Stimulated activated CD4-positive, alpha-beta T cell treated with anti-CD3 and anti-CD28 coated beads, Interleukin-15, amount 100 ng/mL, for 1 hour (primary cell): ENCODE results near the gene RSRC2.
"Not testable (repeated sequence)": the region's sequence is repeated elsewhere in the genome, so short reads cannot be mapped to it uniquely, and the experiment has no call there.

Experiments used
- DNase-seq, 2 donors: peaks; one replicate each; pipeline ENCODE4 v3.0.0-alpha.2; 2020; ENCODE audit warnings: low read depth in 1 of 2, low spot score in 1 of 2

The RSRC2 gene

DNA sequence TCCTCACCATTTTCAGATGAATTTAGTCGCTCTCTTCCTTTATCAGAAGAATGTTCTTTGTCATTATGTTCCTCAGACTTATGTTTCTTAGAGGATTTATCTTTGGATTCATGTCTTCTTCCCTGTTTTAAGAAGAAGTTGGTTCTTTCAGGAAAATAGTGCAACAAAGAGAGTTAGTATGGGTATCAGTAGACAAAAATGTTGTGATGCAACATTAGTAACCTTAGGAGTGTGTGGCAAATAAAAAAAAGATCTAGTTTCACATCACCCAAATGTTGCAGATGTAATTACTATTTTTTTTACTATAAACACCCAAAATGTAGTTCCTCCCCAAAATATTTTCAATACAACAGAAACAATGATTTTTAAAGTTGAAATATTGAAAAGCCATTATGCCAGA is 7.8 kb downstream of the RSRC2 start:
- DNase-seq: no peak

DNA sequence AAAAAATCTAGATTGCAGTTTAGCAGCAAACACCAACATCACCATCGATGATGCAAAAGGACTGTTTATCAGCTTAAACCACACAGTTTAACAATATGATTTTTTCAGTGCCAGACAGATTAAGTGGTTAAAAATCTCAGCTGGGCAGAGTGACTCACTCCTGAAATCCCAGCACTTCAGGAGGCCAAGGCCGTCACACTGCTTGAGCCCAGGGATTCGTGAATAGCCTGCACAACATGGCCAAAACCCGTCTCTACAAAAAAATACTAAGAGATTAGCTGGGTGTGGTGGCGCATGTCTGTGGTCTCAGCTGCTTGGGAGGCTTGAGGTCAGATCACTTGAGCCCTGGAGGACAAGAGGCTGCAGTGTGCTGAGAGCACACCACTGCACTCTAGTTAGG is 8.9 kb downstream of the RSRC2 start:
- DNase-seq: no peak

DNA sequence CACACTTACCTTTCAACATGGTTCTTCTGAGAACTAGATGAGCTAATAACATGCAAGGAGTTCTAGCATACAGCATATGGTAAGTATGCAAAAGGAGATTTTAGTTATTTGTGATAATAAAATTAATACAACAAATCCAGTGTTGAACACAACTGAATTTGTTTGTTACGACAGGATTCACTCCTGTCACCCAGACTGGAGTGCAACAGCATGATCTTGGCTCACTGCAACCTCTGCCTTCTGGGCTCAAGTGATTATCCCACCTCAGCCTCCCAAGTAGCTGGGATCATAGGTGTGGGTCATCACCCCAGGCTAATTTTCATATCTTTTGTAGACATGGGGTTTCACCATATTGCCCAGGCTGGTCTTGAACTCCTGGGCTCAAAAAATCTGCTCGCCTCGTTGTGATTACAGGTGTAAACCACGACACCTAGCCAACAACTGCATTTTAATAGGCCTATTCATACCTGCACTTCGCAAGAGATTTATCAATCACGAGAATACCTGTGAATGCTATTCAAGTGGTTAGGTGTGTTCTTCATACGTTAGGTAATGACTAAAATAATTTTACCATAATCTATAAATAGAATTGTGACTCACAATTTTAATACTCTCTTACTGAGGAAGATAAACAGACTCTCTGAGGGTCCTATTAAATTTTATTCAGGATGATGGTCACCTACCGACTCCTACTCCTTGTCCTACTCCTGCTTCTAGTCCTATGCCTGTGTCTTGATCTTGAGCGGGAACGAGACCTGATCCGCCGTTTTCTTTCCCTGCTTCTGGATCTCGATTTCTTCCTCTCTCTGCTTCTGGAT is 10.0 kb downstream of the RSRC2 start:
- DNase-seq: no peak

- no peak for DNase-seq
Observed at GRCh38 chr12:122515275-122515674, 11.5 kb downstream of the RSRC2 start.

DNA sequence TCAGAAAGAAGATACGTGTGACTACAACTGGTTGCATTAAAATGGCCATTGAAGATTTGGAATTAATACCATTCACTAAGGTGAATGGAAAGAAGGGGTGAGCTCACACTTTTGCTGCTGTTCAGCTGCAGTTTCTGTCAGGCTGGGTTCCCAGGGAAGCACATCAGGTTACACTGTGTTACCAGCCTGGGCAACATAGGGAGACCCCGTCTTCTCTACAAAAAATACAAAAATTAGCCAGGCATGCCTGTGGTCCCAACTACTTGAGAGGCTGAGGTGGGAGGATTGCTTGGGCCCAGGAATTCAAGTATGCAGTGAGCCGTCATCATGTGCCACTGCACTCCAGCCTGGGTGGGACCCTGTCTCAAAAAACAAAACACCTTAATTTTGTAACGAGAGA is 13.1 kb downstream of the RSRC2 start:
- no peak for DNase-seq

- not testable (repeated sequence) for DNase-seq
Observed at GRCh38 chr12:122513028-122513427, 13.7 kb downstream of the RSRC2 start.

DNA sequence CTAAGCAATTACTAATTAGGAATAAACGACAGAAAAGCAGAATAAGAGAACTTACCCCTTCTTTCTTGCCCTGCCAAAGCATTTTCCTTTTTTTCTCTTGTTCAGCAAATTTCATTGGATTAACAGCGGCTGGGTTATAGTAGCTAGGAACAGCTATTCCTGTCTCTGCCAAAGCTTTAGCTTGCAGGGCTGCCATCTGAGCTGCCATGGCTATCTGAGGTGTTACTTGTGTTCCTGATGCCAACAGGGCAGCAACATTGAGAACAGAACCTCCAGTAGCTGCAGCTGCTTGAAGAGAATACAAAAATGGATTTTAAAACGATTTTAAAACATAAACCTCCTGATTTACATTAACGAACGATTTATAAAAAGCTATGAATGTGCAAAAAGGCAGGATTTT is 18.6 kb downstream of the RSRC2 start:
- DNase-seq: no peak

GRCh38 chr12:122506393-122506938 is 20.3 kb downstream of the RSRC2 start:
- no peak for DNase-seq

GRCh38 chr12:122505419-122506051 is 21.2 kb downstream of the RSRC2 start:
- DNase-seq: no peak

GRCh38 chr12:122503783-122504590 is 22.7 kb downstream of the RSRC2 start:
- no peak for DNase-seq

DNA sequence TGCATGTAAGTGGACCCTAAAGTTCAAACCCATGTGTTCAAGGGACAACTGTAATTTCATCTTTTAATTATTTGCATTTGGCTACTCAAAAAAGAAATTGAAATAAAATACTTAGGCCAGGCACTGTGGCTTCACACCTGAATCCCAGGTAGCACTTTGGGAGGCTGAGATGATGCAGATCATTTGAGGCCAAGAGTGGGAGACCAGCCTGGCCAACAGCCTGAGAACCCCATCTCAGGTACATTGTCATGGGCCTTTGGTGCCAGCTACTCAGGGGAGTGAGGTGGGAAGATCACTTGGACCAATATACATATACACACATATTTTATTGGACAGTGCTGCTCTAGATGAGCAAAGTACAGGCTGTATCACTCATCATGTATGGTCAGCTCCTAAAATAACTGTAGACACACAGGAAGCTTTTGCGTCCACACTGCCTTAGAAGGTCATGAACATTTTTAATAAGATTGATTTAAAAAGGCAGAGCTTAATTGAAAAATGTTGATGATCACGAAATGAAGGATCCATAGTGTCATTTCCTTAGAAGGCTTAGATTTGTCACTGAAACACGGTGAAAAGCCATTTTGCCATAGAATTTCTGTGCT is 23.5 kb downstream of the RSRC2 start:
- DNase-seq: no peak

DNA sequence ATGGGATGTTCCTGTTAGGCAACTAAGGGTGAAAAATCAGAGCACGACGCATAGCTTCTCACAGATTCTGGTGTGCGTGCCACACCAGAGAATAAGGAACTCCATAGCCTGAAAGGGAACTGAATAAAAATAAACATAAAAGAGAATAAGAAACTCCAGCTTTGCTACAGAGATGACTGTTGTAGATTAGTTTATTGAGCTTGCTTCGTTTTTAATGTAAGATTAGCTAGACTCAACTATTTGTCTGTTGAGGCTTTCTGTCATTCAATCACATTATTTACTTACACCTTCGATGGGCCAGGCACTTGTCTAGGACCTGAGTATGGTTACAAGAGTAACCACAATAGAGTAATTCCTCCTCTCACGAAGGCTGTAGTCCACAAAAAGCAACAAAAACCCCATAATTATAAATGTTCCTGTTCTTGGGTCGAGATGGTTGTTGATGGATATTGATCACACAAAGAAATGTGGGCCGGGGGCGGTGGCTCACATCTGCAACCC is 25.2 kb downstream of the RSRC2 start:
- DNase-seq: no peak

GRCh38 chr12:122500685-122501488 is 25.8 kb downstream of the RSRC2 start, which contains the start of gene ZCCHC8:
Gene ZCCHC8, minus strand, starts transcription at chr12:122500932. Its CDS starts 92 bp downstream, at chr12:122500840.
- peak; percentile 92 for DNase-seq

DNA sequence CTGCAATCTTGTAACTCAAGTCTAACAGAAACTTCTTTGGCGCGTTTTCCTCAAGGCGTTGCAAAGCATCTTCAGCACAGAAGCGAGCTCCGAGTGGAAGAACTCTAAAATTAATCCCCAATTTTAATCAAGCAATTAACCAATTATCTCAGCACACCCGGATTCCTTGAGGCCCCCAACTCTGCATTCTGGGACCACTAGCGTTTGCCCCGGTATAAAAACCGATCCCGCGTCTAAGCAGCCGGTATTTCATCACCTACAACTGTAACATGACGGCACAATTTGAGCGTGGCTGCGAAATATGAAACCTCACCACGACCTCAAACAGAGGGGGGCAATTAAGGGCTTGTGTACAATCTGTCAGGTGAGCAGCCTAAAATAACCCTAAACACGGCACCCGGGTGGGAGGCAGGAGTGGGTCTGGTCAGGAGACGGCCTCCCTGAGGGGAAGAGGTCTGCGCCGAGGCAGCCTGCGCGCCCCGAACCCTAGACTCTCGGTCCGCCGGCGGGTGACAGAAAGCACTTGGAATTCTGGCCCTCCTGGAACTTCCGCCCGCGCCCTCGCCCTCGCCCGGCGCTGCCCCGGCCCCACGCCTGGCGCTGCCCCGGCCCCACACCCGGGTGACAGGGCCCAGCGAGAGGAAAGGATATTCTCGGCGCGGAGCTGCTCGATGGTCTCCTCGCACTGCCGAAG is 26.6 kb downstream of the RSRC2 start:
- DNase-seq: peak in 1 of 2 donors; percentile 16

GRCh38 chr12:122495258-122495657 is 31.5 kb downstream of the RSRC2 start:
- no peak for DNase-seq

GRCh38 chr12:122493222-122493621 is 33.5 kb downstream of the RSRC2 start:
- DNase-seq: not testable (repeated sequence)

- DNase-seq: no peak
Observed at GRCh38 chr12:122491991-122492390, 34.7 kb downstream of the RSRC2 start.

DNA sequence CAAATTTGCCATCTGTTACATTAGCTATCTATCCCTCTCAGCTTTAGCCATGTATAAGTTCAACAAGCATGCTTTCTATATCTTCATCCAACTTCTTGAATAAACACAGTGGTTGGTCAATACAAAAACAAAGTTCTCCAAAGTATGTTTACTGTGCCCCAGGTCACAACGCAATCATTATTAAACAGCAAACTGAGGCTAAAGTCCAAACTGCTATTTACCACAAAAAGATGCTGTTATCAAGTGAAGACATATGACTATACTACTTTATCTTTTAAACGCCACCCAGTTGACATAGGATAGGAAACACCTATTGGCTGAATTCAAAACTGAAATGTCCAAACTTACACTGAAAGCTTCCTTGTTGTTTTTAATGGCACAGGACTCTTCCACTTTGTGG is 37.7 kb downstream of the RSRC2 start:
- DNase-seq: no peak

DNA sequence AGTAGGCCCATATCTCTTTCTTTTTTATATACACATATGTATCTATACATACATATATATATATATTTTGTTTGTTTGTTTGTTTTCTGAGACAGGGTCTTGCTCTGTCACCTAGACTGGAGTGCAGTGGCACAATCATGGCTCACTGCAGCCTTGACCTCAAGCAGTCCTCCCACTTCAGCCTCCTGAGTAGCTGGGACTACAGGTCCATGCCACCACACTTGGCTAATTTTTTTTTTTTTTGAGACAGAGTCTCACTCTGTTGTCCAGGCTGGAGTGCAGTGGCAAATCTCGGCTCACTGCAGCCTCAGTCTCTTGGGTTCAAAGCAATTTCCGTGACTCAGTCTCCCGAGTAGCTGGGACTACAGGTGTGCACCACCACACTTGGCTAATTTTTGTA is 38.9 kb downstream of the RSRC2 start:
- not testable (repeated sequence) for DNase-seq
